Spinal cord (tissue), 10 donors: ENCODE measurements around the gene LMX1A. TPM values are rescaled to one million over a fixed set of nuclear protein-coding genes. Genes with fewer than 3 reads are reported as not detected.

Experiments
- DNase-seq, 6 donors: peaks; one replicate each; pipeline versions ENCODE4 v3.0.0 to v3.0.0-alpha.2; 2013 to 2015; ENCODE audit warnings: low spot score in 6 of 6, low read depth in 4 of 6
- H3K27ac ChIP-seq: one replicate; pipeline ENCODE4 v1.5.1; 2013; ENCODE audit warnings: low read depth, low read length, control low read depth
- H3K27me3 ChIP-seq: one replicate; pipeline ENCODE4 v1.6.1; 2013; ENCODE audit warnings: low read length; ENCODE audit not compliant: control insufficient read depth, insufficient read depth
- H3K36me3 ChIP-seq: one replicate; pipeline ENCODE4 v1.6.1; 2013; ENCODE audit warnings: low read length; ENCODE audit not compliant: control insufficient read depth, insufficient read depth
- H3K4me1 ChIP-seq: one replicate; pipeline ENCODE4 v1.6.1; 2013; ENCODE audit warnings: low read length; ENCODE audit not compliant: control insufficient read depth, insufficient read depth
- H3K4me3 ChIP-seq: one replicate; pipeline ENCODE4 v1.5.1; 2013; ENCODE audit warnings: low read depth, low read length, control low read depth
- H3K9me3 ChIP-seq: one replicate; pipeline ENCODE4 v1.6.1; 2013; ENCODE audit warnings: low read length; ENCODE audit not compliant: control insufficient read depth, insufficient read depth
- WGBS: methylation state at CpG from one replicate; pipeline ENCODE4 v1.1.5; 2013; ENCODE audit warnings: missing lambda C conversion rate; ENCODE audit not compliant: insufficient coverage; 5-methylcytosine and 5-hydroxymethylcytosine counted together
- polyA plus RNA-seq, 2 donors: library from polyadenylated mRNA; unstranded; fragments of 120-200 nt; gene quantifications; one replicate each; pipeline ENCODE4 v1.2.1, GENCODE V29; 2013; ENCODE audit not compliant: insufficient read length in 2 of 2
- total RNA-seq, 2 donors: library from RNA; depleted of rRNA in 1 of 2; stranded (reverse); fragments of 120-200 nt in 1 of 2; fragments of >200 nt in 1 of 2; gene quantifications; one replicate each; pipeline versions ENCODE4 v1.2.3 to v1.2.4, GENCODE V29; 2013 to 2014
- donor health status: healthy.

The LMX1A gene
- total and polyA plus RNA-seq, 4 donors, result 0.40 to 4.4 (median 0.69) TPM

- Histone ChIP-seq H3K27me3 (no peaks in the 10 kb centered on the region), H3K4me3 (no peak overlapping the region), H3K36me3 (no peaks in the 10 kb centered on the region), H3K27ac (no peak overlapping the region), H3K9me3 (no peaks in the 10 kb centered on the region), H3K4me1 (no peaks in the 10 kb centered on the region)
- DNase-seq, result peak in 1 of 6 donors; percentile 11
- 70% methylated on average over 2 of the region's 3 CpGs for WGBS
Measured at GRCh38 chr1:165187031-165188009, 169.2 kb downstream of the LMX1A start.

DNA sequence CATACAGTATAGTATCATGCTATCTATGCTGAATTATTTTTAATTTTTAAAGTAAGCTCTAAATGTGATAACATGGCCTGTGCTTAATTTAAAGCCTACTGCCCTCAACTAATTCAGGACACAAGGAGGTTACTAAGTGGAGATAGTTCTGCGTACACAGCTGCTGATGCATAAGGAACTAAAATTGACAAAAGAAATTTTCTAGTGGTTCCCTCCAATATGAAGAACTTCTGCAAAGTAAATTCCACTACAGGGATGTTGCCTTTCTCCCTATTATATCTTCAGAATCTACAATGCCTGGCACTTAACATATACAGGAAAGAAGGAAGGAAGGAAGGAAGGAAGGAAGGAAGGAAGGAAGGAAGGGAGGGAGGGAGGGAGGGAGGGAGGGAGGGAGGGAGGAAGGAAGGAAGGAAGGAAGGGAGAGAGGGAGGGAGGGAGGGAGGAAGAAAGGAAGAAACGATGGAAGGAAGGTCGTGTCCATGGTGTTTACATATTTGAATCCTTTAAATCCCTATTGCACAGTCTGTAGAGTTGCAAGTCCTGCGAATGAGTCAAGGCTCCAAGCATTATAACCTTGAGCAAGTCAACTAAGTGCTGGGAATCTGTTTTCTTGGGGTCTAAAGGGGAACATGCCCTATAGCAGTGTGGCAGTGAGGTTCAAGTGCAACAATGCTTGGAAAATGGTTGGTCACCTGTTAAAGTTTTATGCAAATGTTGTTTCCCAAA is 171.2 kb downstream of the LMX1A start:
- H3K9me3 ChIP-seq, result no peaks in the 10 kb centered on the region
- 90% methylated on average over 1 of the region's 4 CpGs for WGBS

GRCh38 chr1:165182975-165183374 is 173.5 kb downstream of the LMX1A start:
- Histone ChIP-seq H3K27me3 (no peaks in the 10 kb centered on the region), H3K36me3 (no peaks in the 10 kb centered on the region), H3K4me1 (no peaks in the 10 kb centered on the region), H3K4me3 (no peak overlapping the region), H3K9me3 (no peaks in the 10 kb centered on the region), H3K27ac (no peak overlapping the region)
- no peak for DNase-seq
- WGBS, result 88% methylated on average over 3 of the region's 3 CpGs

More for the DNA sequence above, 171.2 kb downstream of the LMX1A start:
- H3K4me3 ChIP-seq, result no peak overlapping the region
- no peaks in the 10 kb centered on the region for H3K27me3 ChIP-seq
- H3K27ac ChIP-seq, result no peak overlapping the region
- DNase-seq, result no peak
- no peaks in the 10 kb centered on the region for H3K4me1 ChIP-seq
- no peaks in the 10 kb centered on the region for H3K36me3 ChIP-seq

DNA sequence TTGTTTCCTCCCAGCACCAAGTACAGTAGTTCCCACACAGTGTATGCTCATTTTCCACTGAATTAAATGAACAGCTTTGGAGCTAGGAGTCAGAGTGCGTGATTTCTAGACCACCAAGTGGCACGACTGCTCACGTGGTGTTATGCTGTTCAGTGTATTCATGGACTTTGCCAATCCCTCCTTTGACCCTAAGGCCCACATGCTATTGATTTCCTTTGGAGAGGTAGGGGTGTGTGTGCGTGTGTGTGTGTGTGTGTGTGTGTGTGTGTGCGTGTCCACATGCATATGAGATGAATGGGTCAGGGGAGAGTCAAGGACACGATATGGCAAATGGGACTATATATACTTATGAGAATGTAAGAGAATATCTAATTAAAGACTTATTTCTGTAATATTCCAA is 177.2 kb downstream of the LMX1A start:
- no peak for DNase-seq
- Histone ChIP-seq H3K27ac (no peak overlapping the region), H3K36me3 (no peaks in the 10 kb centered on the region), H3K27me3 (no peaks in the 10 kb centered on the region), H3K9me3 (no peaks in the 10 kb centered on the region), H3K4me1 (no peaks in the 10 kb centered on the region), H3K4me3 (no peak overlapping the region)
- WGBS, result no CpG with 5 or more reads among the region's 6 CpGs

DNA sequence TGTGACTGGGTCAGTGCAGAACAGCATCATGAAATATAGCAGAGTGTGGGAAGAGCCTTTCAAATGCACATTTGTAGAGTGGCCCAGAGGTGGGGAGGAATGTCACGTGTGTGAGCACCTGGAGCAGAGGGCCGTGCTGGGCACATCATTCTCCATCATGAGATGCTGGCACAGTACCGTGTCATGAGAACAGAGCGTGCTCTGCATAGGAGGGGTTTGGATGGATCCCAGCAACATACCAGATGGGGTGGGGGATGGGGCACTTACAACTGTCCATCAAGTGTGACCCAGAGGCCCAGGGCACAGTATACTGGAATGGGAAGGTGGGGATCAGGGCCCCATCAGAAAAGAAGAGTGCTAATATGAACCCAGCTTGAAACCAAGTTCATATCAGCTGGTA is 182.0 kb downstream of the LMX1A start:
- WGBS, result 83% methylated on average over 4 of the region's 4 CpGs
- H3K4me1 ChIP-seq, result no peaks in the 10 kb centered on the region
- no peak overlapping the region for H3K27ac ChIP-seq
- no peak overlapping the region for H3K4me3 ChIP-seq
- no peaks in the 10 kb centered on the region for H3K27me3 ChIP-seq
- no peaks in the 10 kb centered on the region for H3K36me3 ChIP-seq
- no peak for DNase-seq
- H3K9me3 ChIP-seq, result no peaks in the 10 kb centered on the region

DNA sequence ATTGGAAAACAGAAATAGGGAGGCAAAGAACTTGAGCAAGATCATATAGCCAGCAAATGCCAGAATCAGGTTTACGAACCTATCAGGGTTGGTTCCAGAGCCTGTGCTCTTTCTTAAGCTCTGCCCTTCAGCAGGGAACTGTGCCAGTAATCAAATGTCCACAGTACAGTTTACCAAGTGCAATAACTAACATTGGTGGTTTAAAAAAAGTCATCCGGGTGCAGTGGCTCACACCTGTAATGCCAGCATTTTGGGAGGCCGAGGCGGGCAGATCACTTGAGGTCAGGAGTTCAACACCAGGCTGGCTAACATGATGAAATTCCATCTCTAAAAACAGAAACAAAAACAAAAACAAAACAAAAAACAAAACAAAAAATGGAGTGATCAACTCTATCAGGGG is 182.7 kb downstream of the LMX1A start:
- no peak overlapping the region for H3K27ac ChIP-seq
- no peak for DNase-seq
- 87% methylated on average over 2 of the region's 4 CpGs for WGBS
- no peaks in the 10 kb centered on the region for H3K4me1 ChIP-seq
- H3K4me3 ChIP-seq, result no peak overlapping the region
- H3K27me3 ChIP-seq, result no peaks in the 10 kb centered on the region
- no peaks in the 10 kb centered on the region for H3K36me3 ChIP-seq
- no peaks in the 10 kb centered on the region for H3K9me3 ChIP-seq

DNA sequence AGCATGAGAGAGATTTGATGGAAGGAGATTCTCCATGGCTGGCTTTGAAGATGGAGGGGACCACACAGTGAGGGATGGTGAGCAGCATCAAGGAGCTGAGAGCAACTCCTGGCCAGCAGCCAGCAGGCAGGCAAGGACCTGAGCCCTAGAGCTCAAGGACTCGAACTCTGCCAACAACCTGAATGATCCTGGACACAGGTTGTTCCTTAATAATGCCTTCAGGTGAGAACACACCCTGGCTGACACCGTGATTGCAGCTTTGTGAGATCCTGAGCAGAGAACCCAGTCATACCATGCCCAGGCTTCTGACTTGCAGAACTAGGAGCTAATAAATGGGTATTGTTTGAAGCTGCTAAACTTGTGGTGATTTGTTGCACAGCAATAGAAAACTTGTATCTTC is 183.1 kb downstream of the LMX1A start:
- WGBS, result 88% methylated on average over 2 of the region's 2 CpGs
- no peaks in the 10 kb centered on the region for H3K9me3 ChIP-seq
- no peak overlapping the region for H3K4me3 ChIP-seq
- no peaks in the 10 kb centered on the region for H3K36me3 ChIP-seq
- H3K27me3 ChIP-seq, result no peaks in the 10 kb centered on the region
- H3K4me1 ChIP-seq, result no peaks in the 10 kb centered on the region
- H3K27ac ChIP-seq, result no peak overlapping the region
- no peak for DNase-seq

GRCh38 chr1:165172666-165173065 is 183.8 kb downstream of the LMX1A start:
- no peaks in the 10 kb centered on the region for H3K9me3 ChIP-seq
- peaks cover under 1% of the 10 kb centered on the region for H3K27me3 ChIP-seq
- no peaks in the 10 kb centered on the region for H3K4me1 ChIP-seq
- DNase-seq, result no peak
- no peak overlapping the region for H3K4me3 ChIP-seq
- no peak overlapping the region for H3K27ac ChIP-seq
- no CpG with 5 or more reads among the region's 2 CpGs for WGBS
- no peaks in the 10 kb centered on the region for H3K36me3 ChIP-seq

GRCh38 chr1:165169729-165170128 is 186.8 kb downstream of the LMX1A start:
- Histone ChIP-seq H3K36me3 (no peaks in the 10 kb centered on the region), H3K4me3 (no peak overlapping the region), H3K4me1 (no peaks in the 10 kb centered on the region), H3K27me3 (peaks cover 2% of the 10 kb centered on the region), H3K9me3 (no peaks in the 10 kb centered on the region), H3K27ac (no peak overlapping the region)
- no peak for DNase-seq
- WGBS, result no CpG with 5 or more reads among the region's 3 CpGs
